HCT116 (cell line): ENCODE measurements around the gene NOTCH4. TPM values are rescaled to one million over a fixed set of nuclear protein-coding genes. Genes with fewer than 3 reads are reported as not detected.

Experiments
- ATAC-seq: fragments of 200-7000 bp; cut with Tn5 transposase; 2 replicates; pipeline ENCODE4 v1.9.1; 2020; ENCODE audit warnings: mild to moderate bottlenecking, moderate library complexity
- BruUV-seq: library from RNA; stranded (reverse); fragments of 400-500 nt; replicated peaks from 2 replicates; lab custom pipeline; 2021; lab: Mats Ljungman, UMichigan
- CTCF ChIA-PET: fragments of 300-600 bp; sonication (Branson Sonifier 250); formaldehyde crosslinking; loops from one replicate; lab custom pipeline; 2021; ENCODE audit warnings: antibody characterized with exemption; lab: Charles Lee
- POLR2A ChIA-PET: fragments of 300-600, 350-600 bp; sonication (Branson Sonifier 250); formaldehyde crosslinking; loops from one replicate; lab custom pipeline; 2021; ENCODE audit warnings: antibody characterized with exemption; lab: Charles Lee
- RAD21 ChIA-PET, 2 experiments: fragments of 300-600 bp; sonication (Branson Sonifier 250); formaldehyde crosslinking; loops; one replicate each; lab custom pipeline; 2023; ENCODE audit warnings: low total read pairs in 2 of 2; ENCODE audit not compliant: uncharacterized antibody in 2 of 2, unreplicated experiment in 2 of 2, low non-redundant PET in 1 of 2; lab: Charles Lee
- DNase-seq: peaks from one replicate; pipeline ENCODE4 v3.0.0-alpha.2; 2010; ENCODE audit warnings: low read depth, low spot score
- H2AFZ ChIP-seq: fragments of 200-600 bp; shearing (Covaris generic), sonication (generic); 2 replicates; pipeline ENCODE4 v1.6.1; 2017; ENCODE audit warnings: low read depth, mixed run types, mixed read lengths, antibody characterized with exemption, low read length; ENCODE audit not compliant: poor library complexity, severe bottlenecking
- H3K27ac ChIP-seq: 2 replicates; pipeline ENCODE4 v1.5.1; 2012; ENCODE audit warnings: low read depth, low read length
- H3K27me3 ChIP-seq: fragments of 200-600 bp; sonication (generic); 2 replicates; pipeline ENCODE4 v1.6.1; 2016; ENCODE audit warnings: mixed run types, low read length, mixed read lengths; ENCODE audit not compliant: insufficient read depth
- H3K36me3 ChIP-seq, 2 experiments: fragments of 200-500 bp in 1 of 2; fragments of 200-600 bp in 1 of 2; sonication (Bioruptor generic) in 1 of 2; sonication (generic) in 1 of 2; 2 replicates each; pipeline versions ENCODE4 v1.5.1 to v1.6.1; 2014 to 2016; ENCODE audit warnings: low read length in 2 of 2, inconsistent platforms in 1 of 2, mixed read lengths in 1 of 2, mixed run types in 1 of 2; ENCODE audit not compliant: insufficient read depth in 2 of 2, control insufficient read depth in 1 of 2
- H3K4me1 ChIP-seq, 2 experiments: fragments of 200-600 bp in 1 of 2; sonication (generic) in 1 of 2; 2 replicates each; pipeline versions ENCODE4 v1.5.1 to v1.6.1; 2012 to 2017; ENCODE audit warnings: low read length in 2 of 2, inconsistent platforms in 1 of 2, mild to moderate bottlenecking in 1 of 2, mixed read lengths in 1 of 2, mixed run types in 1 of 2, moderate library complexity in 1 of 2; ENCODE audit not compliant: insufficient read depth in 2 of 2, control insufficient read depth in 1 of 2
- H3K4me2 ChIP-seq: fragments of 200-600 bp; sonication (generic); 2 replicates; pipeline ENCODE4 v1.6.1; 2017; ENCODE audit warnings: mixed run types, low read length, mixed read lengths
- H3K4me3 ChIP-seq, 2 experiments: fragments of 200-600 bp in 1 of 2; sonication (generic) in 1 of 2; replicated peaks in 1 of 2; 2 replicates each; pipeline ENCODE4 v1.5.1; 2011 to 2016; ENCODE audit warnings: low read length in 2 of 2, control low read depth in 1 of 2, low read depth in 1 of 2, mild to moderate bottlenecking in 1 of 2, mixed read lengths in 1 of 2, mixed run types in 1 of 2
- H3K79me2 ChIP-seq: fragments of 200-600 bp; sonication (generic); 2 replicates; pipeline ENCODE4 v1.6.1; 2017; ENCODE audit warnings: mild to moderate bottlenecking, mixed run types, low read length, moderate library complexity, mixed read lengths; ENCODE audit not compliant: insufficient read depth
- H3K9ac ChIP-seq: fragments of 200-600 bp; sonication (generic); 2 replicates; pipeline ENCODE4 v1.6.1; 2016; ENCODE audit warnings: low read length, mixed read lengths
- H3K9me2 ChIP-seq: fragments of 200-600 bp; sonication (generic), shearing (Covaris generic); 2 replicates; pipeline ENCODE4 v1.6.1; 2017; ENCODE audit warnings: mixed run types, mild to moderate bottlenecking, moderate library complexity; ENCODE audit not compliant: insufficient read depth
- H3K9me3 ChIP-seq, 2 experiments: fragments of 200-500 bp in 1 of 2; fragments of 200-600 bp in 1 of 2; sonication (Bioruptor generic) in 1 of 2; sonication (generic) in 1 of 2; 2 replicates each; pipeline ENCODE4 v1.6.1; 2014 to 2017; ENCODE audit warnings: low read length in 2 of 2, mixed read lengths in 2 of 2, inconsistent platforms in 1 of 2, low read depth in 1 of 2, mild to moderate bottlenecking in 1 of 2, mixed run types in 1 of 2, moderate library complexity in 1 of 2; ENCODE audit not compliant: control insufficient read depth in 1 of 2, insufficient read depth in 1 of 2
- H4K20me1 ChIP-seq: fragments of 200-600 bp; sonication (generic), shearing (Covaris generic); 2 replicates; pipeline ENCODE4 v1.6.1; 2017; ENCODE audit warnings: mixed run types, mild to moderate bottlenecking, moderate library complexity; ENCODE audit not compliant: insufficient read depth
- CBX3 ChIP-seq: IDR thresholded peaks from 2 replicates; pipeline ENCODE4 v1.6.1; 2012; ENCODE audit warnings: low read depth
- CEBPB ChIP-seq: IDR thresholded peaks from 2 replicates; pipeline ENCODE4 v1.6.1; 2012; ENCODE audit warnings: low read depth
- EGR1 ChIP-seq: IDR thresholded peaks from 2 replicates; pipeline ENCODE4 v1.6.1; 2012; ENCODE audit warnings: low read depth
- ELF1 ChIP-seq: IDR thresholded peaks from 2 replicates; pipeline ENCODE4 v1.6.1; 2012; ENCODE audit warnings: low read depth, borderline replicate concordance
- EZH2 ChIP-seq: fragments of 200-600 bp; sonication (generic); IDR thresholded peaks from 2 replicates; pipeline ENCODE4 v1.6.1; 2017; ENCODE audit warnings: antibody characterized with exemption, mixed run types
- JUND ChIP-seq: IDR thresholded peaks from 2 replicates; pipeline ENCODE4 v1.6.1; 2012
- POLR2A ChIP-seq: IDR thresholded peaks from 2 replicates; pipeline ENCODE4 v1.7.0; 2011; ENCODE audit warnings: borderline replicate concordance; ENCODE audit not compliant: insufficient read depth, insufficient read length; ENCODE audit errors: extremely low read depth
- POLR2AphosphoS5 ChIP-seq: IDR thresholded peaks from 2 replicates; pipeline ENCODE4 v1.6.1; 2011; ENCODE audit warnings: mild to moderate bottlenecking, low read depth, low read length, moderate library complexity
- RAD21 ChIP-seq: IDR thresholded peaks from 2 replicates; pipeline ENCODE4 v1.6.1; 2012; ENCODE audit warnings: low read depth, mild to moderate bottlenecking
- SIN3A ChIP-seq: IDR thresholded peaks from 2 replicates; pipeline ENCODE4 v1.6.1; 2012; ENCODE audit warnings: low read depth
- SP1 ChIP-seq: IDR thresholded peaks from 2 replicates; pipeline ENCODE4 v1.6.1; 2012; ENCODE audit warnings: low read depth
- SRF ChIP-seq: IDR thresholded peaks from 2 replicates; pipeline ENCODE4 v1.6.1; 2012; ENCODE audit warnings: low read depth
- TCF7L2 ChIP-seq: IDR thresholded peaks from 2 replicates; pipeline ENCODE4 v1.7.0; 2011; ENCODE audit warnings: borderline replicate concordance, inconsistent platforms; ENCODE audit not compliant: insufficient read depth, insufficient read length; ENCODE audit errors: extremely low read depth
- YY1 ChIP-seq: IDR thresholded peaks from 2 replicates; pipeline ENCODE4 v1.6.1; 2011; ENCODE audit warnings: low read length, low read depth, moderate library complexity, mild to moderate bottlenecking; ENCODE audit not compliant: insufficient replicate concordance; ENCODE audit errors: extremely low read depth
- ZFX ChIP-seq: fragments of 450-650 bp; IDR thresholded peaks from 2 replicates; pipeline ENCODE4 v1.6.1; 2017
- ZNF274 ChIP-seq: fragments of 200-500 bp; sonication (Bioruptor generic); IDR thresholded peaks from 2 replicates; pipeline ENCODE4 v1.6.1; 2014; ENCODE audit warnings: mild to moderate bottlenecking, low read depth, low read length, inconsistent platforms
- intact Hi-C: fragments of 100-400 bp; cut with micrococcal nuclease; formaldehyde crosslinking; loops from 2 replicates; pipeline ENCODE4 v1.10.0; 2022
- total RNA-seq: library from RNA; stranded (reverse); gene quantifications from one replicate; pipeline ENCODE4 v1.2.1, GENCODE V29; 2021; ENCODE audit not compliant: unreplicated experiment
- TF ChIP-seq, protein P1 (sequence below): IDR thresholded peaks from 2 replicates; pipeline ENCODE4 v1.6.1; 2012
- TF ChIP-seq, protein P2 (sequence below): IDR thresholded peaks from 2 replicates; pipeline ENCODE4 v1.6.1; 2012; ENCODE audit warnings: low read depth
- TF ChIP-seq, protein P3 (sequence below): IDR thresholded peaks from 2 replicates; pipeline ENCODE4 v1.6.1; 2011; ENCODE audit warnings: mild to moderate bottlenecking, low read length, moderate library complexity; ENCODE audit not compliant: insufficient replicate concordance; ENCODE audit errors: extremely low read depth
- TF ChIP-seq, protein P4 (sequence below): IDR thresholded peaks from 2 replicates; pipeline ENCODE4 v1.6.1; 2012

The NOTCH4 gene
- total RNA-seq, 1 experiment from 2014 or later, result 0.81 TPM

DNA sequence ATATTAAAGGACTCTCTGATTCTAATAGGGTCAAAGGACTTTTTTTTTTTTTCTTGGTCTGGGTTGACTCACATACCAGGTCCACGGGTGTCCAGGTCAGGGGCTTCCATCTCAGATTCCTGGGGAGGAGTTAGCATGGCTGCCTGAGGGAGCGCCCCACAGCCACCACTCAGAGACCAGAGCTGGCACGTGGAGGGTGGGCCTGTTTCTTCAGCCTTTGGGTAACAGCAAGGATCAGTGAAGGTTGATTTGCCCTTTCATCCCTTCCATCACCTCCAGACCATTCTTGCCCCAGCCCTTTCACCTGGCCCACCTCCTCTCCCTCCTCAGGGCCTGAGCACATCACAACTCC is 25.5 kb downstream of the NOTCH4 start:
- CTCF ChIA-PET, result interaction anchor here (0.8 kb wide), 1 partner anchor 151 kb away, joined by 3 read pairs; no protein-coding TSS in a partner anchor
- H3K4me1 ChIP-seq, result peaks cover 17 to 34% of the 10 kb centered on the region in 2 experiments
- no peaks in the 10 kb centered on the region for H3K9me2 ChIP-seq
- H3K79me2 ChIP-seq, result no peaks in the 10 kb centered on the region
- no peak overlapping the region for H3K4me2 ChIP-seq
- no peaks in the 10 kb centered on the region for H3K9me3 ChIP-seq
- intact Hi-C loops, result no loop called here
- no peak overlapping the region for H3K9ac ChIP-seq
- H4K20me1 ChIP-seq, result no peaks in the 10 kb centered on the region
- no TSS peak for BruUV-seq
- TF ChIP-seq, protein P1, sequence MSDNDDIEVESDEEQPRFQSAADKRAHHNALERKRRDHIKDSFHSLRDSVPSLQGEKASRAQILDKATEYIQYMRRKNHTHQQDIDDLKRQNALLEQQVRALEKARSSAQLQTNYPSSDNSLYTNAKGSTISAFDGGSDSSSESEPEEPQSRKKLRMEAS, result no peak
- TF ChIP-seq SRF, result no peak
- TF ChIP-seq SIN3A, result no peak
- no peak for TF ChIP-seq RAD21
- no peak for TF ChIP-seq YY1
- no peak for TF ChIP-seq ZFX
- TF ChIP-seq JUND, result no peak
- TF ChIP-seq, protein P2, sequence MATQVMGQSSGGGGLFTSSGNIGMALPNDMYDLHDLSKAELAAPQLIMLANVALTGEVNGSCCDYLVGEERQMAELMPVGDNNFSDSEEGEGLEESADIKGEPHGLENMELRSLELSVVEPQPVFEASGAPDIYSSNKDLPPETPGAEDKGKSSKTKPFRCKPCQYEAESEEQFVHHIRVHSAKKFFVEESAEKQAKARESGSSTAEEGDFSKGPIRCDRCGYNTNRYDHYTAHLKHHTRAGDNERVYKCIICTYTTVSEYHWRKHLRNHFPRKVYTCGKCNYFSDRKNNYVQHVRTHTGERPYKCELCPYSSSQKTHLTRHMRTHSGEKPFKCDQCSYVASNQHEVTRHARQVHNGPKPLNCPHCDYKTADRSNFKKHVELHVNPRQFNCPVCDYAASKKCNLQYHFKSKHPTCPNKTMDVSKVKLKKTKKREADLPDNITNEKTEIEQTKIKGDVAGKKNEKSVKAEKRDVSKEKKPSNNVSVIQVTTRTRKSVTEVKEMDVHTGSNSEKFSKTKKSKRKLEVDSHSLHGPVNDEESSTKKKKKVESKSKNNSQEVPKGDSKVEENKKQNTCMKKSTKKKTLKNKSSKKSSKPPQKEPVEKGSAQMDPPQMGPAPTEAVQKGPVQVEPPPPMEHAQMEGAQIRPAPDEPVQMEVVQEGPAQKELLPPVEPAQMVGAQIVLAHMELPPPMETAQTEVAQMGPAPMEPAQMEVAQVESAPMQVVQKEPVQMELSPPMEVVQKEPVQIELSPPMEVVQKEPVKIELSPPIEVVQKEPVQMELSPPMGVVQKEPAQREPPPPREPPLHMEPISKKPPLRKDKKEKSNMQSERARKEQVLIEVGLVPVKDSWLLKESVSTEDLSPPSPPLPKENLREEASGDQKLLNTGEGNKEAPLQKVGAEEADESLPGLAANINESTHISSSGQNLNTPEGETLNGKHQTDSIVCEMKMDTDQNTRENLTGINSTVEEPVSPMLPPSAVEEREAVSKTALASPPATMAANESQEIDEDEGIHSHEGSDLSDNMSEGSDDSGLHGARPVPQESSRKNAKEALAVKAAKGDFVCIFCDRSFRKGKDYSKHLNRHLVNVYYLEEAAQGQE, result no peak
- TF ChIP-seq EZH2, result no peak
- TF ChIP-seq POLR2AphosphoS5, result no peak
- TF ChIP-seq TCF7L2, result no peak
- TF ChIP-seq POLR2A, result no peak
- TF ChIP-seq SP1, result no peak
- TF ChIP-seq ELF1, result no peak
- no peak for TF ChIP-seq EGR1
- no peak for TF ChIP-seq CBX3
- TF ChIP-seq, protein P3, sequence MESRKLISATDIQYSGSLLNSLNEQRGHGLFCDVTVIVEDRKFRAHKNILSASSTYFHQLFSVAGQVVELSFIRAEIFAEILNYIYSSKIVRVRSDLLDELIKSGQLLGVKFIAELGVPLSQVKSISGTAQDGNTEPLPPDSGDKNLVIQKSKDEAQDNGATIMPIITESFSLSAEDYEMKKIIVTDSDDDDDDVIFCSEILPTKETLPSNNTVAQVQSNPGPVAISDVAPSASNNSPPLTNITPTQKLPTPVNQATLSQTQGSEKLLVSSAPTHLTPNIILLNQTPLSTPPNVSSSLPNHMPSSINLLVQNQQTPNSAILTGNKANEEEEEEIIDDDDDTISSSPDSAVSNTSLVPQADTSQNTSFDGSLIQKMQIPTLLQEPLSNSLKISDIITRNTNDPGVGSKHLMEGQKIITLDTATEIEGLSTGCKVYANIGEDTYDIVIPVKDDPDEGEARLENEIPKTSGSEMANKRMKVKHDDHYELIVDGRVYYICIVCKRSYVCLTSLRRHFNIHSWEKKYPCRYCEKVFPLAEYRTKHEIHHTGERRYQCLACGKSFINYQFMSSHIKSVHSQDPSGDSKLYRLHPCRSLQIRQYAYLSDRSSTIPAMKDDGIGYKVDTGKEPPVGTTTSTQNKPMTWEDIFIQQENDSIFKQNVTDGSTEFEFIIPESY, result no peak
- TF ChIP-seq, protein P4, sequence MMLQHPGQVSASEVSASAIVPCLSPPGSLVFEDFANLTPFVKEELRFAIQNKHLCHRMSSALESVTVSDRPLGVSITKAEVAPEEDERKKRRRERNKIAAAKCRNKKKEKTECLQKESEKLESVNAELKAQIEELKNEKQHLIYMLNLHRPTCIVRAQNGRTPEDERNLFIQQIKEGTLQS, result no peak
- TF ChIP-seq CEBPB, result no peak
- no peak for TF ChIP-seq ZNF274
- TF ChIP-seq, all 23 proteins: peak for 0
- H3K36me3 ChIP-seq, result no peaks in the 10 kb centered on the region
- ChIA-PET POLR2A (no interaction called here), RAD21 (no interaction called here)
- no peak overlapping the region for H3K27ac ChIP-seq
- H3K27me3 ChIP-seq, result no peaks in the 10 kb centered on the region
- DNase-seq, result no peak
- H3K4me3 ChIP-seq, result no peak overlapping the region
- ATAC-seq, result no peak
- no peak overlapping the region for H2AFZ ChIP-seq
